Superior temporal gyrus (tissue), 1 donor: Measurements from ENCODE around the gene TAOK2.

Experiments used
- DNase-seq: peaks from one replicate; pipeline ENCODE4 v3.0.0-alpha.2; 2016; ENCODE audit errors: extremely low spot score

TAOK2 gene

GRCh38 chr16:29987371-29988085 lies 13.9 kb downstream of the TAOK2 start:
- no peak for DNase-seq

- no peak for DNase-seq
Measured at GRCh38 chr16:29988346-29989075, 14.8 kb downstream of the TAOK2 start.

- DNase-seq: no peak
Measured at GRCh38 chr16:29989111-29989858, 15.6 kb downstream of the TAOK2 start.

DNA sequence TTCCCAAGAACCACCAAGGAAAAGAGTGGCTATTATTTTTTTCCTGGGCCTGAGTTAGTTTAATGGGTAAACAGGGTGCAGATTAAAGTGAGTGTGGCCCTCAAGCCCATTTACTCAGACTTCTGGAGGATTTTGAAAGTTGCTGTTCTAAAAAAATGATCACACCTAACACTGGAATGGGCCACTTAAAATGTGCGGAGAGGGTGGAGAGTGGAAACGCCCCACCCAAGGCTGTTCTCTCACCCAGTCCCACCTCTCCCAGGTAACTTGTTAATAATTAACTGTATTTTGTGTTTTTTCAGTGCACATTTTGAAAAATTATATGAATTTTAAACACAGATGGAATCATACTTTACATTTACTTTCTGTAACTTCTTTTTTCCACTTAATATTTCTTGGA lies 16.4 kb downstream of the TAOK2 start:
- DNase-seq: no peak

GRCh38 chr16:29990883-29991570 lies 17.4 kb downstream of the TAOK2 start:
- no peak for DNase-seq

DNA sequence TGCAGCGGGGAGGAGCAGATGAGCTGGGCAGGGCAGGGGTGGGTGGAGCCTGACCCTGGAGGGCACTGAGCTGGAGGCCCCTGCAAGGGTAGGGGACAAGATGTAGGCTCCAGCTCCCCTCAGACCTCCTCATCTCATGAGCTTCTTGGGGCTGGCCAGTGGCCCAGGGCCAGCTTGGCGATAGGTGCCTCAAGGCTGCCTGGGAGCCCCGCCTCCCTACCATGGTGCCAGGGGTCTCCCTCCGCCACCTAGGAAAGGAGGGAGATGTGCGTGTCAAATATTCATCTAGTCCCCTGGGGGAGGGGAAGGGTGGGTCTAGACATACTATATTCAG lies 17.9 kb downstream of the TAOK2 start:
- no peak for DNase-seq

GRCh38 chr16:29992344-29992967 lies 18.8 kb downstream of the TAOK2 start:
- DNase-seq: no peak

DNA sequence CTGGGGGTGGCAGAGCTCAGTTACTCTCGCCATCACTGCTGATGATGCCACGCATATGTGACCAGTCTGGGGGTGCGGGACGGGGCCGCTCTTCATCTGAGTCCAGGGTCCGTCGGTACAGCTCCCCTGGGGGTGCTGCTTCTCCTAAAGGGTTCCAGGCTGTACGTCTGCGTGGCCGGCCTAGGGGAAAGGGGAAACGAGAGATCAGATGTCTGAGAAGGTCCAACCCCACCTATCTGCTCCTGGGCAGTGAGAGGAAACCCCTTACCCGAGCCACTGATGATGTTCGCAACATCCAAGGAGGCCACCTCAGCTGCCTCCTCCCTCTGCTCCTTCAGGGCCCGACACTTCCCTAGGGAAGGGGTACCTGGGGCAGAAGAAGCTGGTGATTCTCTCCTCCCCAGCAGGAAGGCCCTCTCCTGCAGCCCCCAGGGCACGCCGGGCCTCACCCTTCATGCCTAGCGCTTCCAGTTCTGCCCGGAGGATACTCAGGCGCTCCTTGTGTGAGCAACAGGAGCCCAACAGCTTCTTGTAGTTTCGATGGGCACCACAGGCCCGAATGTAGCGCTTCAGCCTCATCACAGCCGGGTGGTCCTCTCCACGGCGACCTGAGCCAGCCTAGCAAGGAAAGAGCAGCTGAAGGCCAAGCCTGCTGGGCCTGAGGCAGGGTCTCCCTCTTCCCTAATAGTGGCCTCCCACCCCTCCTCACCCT lies 19.7 kb downstream of the TAOK2 start:
- DNase-seq: no peak

DNA sequence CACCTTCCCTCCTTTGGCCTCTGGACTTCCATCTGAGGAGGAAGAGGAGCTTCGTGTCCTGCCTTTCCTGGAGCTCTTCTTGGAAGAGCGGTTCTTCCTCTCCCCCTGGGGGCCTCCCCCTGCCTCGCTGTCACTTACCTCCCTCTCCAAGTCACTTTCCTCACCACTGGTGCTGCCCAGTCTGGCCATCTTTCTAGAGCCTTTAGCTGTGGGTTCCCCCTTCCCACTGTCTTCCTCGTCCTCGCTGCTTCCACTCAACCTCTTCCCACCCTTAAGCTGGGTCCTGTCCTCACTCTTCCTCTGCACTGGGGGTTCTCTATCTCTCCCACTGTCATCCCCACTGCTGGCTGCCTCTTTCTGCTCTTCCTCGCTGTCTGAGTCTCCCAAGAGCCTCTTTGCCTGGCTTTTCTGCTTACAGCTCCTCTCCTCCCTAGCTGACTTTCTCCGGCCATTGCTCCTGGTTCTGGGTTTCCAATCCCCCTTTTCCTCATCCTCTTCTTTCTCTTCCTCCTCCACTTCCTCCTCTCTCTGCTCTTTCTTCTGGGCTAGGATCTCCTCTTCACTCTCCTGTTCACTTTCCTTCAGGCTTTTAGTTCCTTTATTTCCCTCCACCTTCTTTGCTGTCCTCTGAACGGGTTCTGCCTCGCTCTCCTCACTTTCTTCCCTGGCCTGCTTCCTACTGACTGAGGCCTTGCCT lies 20.4 kb downstream of the TAOK2 start:
- DNase-seq: no peak

- DNase-seq: peak; percentile 20
Measured at GRCh38 chr16:29994600-29995323, 21.1 kb downstream of the TAOK2 start.

DNA sequence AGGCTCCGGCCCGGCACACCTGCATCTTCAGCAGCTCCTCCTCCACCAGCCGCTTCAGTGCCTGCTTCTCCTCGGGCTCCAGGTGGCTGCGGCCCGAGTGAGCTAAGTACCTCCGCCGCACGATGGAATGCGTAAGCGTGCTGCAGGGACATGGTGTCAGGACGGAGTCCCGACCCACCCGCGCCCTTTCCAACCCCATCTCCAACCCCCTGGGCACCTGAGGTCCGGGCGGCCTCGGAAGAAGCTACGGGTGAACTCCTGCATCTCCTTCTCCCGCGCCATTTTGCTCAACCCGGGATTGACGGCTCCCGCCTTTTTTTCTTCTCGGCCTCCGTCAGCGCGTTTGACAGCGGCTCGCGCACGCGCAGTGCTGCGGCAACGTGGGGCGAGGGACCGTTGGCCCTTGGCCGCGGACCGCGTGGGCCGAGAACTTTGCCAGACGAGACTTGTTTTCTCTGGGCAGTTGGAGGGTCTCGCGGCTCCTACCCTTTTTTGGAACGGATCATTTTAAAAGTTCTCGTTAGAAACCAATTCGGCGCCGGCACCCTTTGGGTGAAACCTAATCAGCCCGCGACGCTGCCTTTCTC lies 21.7 kb downstream of the TAOK2 start, which contains the start of gene HIRIP3:
Gene HIRIP3, minus strand, starts transcription at position 294 of the 587 bp plus-strand sequence. Its CDS starts 12 bp downstream, at position 282.
- peak; percentile 94 for DNase-seq

DNA sequence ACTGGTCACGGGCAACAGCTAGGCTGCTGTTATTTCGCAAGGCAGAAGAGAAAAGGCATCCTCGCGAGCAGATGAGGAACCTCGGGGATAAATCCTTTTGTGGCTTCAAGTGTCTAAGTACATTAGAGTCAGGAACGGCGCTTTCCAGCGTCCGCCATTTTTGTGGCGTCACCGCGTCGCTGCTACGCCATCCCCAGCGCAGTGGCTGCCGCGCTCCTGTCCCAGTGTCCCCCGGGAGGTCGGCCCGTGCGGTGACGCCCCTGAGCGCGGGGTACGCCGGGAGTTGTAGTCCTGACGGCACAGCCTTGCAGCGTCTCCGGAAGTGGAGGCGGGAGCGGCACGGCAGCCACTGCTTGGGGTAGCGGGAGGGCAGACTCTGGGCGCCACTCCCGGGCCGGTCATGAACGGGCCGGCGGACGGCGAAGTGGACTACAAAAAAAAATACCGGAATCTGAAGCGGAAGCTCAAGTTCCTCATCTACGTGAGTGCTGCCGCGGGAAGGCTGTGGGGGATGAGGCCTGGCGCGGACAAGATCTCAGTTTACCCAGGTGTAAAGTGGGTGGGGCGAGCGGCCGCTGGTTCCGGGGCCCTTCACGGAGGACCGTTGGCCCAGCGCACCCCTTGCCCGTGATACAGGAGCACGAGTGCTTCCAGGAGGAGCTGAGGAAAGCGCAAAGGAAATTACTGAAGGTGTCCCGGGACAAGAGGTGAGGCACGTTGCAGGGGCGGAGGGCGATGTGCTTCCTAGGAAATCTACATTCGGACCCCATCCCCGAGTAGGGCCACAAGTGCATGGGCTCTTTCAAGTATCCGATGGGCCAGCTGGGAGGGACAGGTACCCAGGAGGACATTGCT lies 22.5 kb downstream of the TAOK2 start, which contains the start of gene INO80E:
Gene INO80E, plus strand, starts transcription at position 331 of the 855 bp plus-strand sequence. Its CDS starts 70 bp downstream, at position 401.
- peak; percentile 99 for DNase-seq

- no peak for DNase-seq
Measured at GRCh38 chr16:29996766-29997250, 23.1 kb downstream of the TAOK2 start.

DNA sequence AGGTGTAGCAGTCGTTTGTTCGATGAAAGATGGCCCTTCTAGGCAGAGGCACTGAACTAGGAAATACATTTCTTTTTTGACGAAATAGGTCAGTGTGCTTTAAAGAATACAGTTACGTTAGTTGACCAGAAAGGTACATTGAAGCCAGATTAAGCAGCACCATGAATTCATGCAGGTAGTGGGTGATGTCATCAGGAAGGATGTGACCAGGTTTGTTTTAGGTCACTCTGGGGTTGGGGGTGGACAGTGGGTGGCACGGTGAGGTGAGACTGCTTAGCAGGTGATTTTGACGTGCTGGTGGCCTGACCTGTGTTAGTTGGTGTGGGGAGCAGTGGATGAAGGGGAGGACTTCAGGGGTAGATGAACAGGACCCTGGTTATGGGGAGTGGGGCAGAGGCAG lies 25.9 kb downstream of the TAOK2 start:
- no peak for DNase-seq

DNA sequence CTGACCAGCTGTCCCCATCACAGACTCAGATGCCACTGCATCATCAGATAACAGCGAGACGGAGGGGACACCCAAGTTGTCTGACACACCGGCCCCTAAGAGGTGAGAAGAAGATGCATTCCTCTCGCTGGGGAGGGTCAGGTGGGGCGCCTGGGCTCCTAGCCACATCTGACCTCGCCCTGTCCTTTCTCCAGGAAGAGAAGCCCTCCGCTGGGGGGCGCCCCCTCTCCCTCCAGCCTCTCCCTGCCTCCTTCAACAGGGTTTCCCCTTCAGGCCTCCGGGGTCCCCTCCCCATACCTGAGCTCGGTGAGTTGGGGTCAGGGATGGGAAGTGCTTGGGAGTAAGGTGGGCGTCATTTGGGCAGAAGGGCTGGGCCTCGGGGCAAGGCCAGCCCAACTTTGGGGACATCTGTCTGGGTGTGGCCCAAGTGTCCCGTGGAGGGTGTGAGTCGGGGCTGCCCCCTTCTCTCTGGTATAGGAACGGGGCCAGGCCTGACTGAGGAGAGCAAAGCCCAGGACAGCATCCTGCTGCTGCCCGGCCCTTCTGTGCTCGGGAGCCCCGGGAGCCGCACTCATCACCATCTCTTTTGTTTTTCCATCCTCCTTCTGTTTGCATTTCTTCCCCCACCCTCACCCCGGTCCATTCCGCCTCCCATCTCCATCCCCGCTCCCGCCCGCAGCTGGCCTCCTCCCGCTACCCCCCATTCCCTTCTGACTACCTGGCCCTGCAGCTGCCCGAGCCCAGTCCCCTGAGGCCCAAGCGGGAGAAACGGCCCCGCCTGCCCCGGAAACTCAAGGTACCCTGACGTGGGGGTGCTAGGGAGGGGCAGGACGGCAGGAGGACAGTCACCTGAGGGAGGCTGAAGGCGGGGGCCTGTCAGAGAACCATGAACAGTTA lies 27.3 kb downstream of the TAOK2 start:
- no peak for DNase-seq

DNA sequence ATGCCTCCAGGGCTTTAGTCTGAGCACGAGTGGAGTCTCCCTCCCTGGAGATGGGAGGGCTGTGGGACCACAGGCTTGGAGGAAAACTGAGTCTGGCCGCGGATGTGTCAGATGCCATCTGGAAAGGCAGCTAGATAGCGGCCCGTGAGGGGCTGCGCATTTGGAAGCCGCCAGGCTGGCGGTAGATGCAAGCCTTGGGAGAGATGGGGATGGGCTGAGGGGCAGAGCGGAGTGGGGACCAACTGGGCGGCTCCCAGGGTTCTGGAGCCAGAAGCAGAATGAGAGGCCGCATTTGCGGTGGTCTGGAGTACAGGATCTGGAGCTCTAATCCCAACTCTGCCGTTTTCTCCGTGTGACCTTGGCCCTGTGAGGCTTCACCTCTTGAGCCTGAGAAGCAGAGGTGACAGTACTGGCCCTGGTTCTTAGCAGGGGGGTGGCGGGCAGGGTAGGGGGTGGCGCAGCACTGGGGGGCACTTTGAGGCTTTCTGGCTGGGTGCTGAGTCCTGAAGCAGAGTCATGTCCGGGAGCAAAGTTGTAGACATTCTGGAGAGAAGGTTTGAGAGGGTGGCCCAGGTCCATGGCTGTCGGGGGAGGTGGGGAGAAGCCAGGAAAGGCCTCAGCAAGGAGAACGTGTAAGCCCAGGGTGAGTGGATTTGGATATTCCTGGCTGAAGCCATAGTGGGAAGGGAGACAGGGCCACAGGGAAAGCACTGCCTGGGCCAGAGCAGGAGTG lies 29.1 kb downstream of the TAOK2 start:
- no peak for DNase-seq
